DOHH2 (cell line): ENCODE results near the gene EIF5A2.

ENCODE experiments used
- CTCF ChIP-seq: fragments of 200-600 bp; sonication (generic); IDR thresholded peaks from one replicate; pipeline ENCODE4 v1.5.1; 2014; ENCODE audit warnings: antibody characterized with exemption, mild to moderate bottlenecking, low read depth, low read length; ENCODE audit not compliant: poor library complexity, severe bottlenecking
- EZH2phosphoT487 ChIP-seq: fragments of 200-600 bp; sonication (generic); IDR thresholded peaks from 2 replicates; pipeline ENCODE4 v1.6.1; 2017; ENCODE audit warnings: borderline replicate concordance, mild to moderate bottlenecking, antibody characterized with exemption, low read length, moderate library complexity, mixed read lengths

GRCh38 chr3:170903123-170903522 lies 5.3 kb downstream of the EIF5A2 start:
- TF ChIP-seq CTCF (no peak), EZH2phosphoT487 (no peak)
